Measurements from ENCODE around the gene ANAPC15. TPM values are rescaled to one million over a fixed set of nuclear protein-coding genes. Genes with fewer than 3 reads are reported as not detected.

The ANAPC15 gene
- total and polyA plus RNA-seq, 2 donors (not counting 3 experiments of a cell fraction or from before 2014, with no cell fraction given) = 67.0 to 70.5 TPM

DNA sequence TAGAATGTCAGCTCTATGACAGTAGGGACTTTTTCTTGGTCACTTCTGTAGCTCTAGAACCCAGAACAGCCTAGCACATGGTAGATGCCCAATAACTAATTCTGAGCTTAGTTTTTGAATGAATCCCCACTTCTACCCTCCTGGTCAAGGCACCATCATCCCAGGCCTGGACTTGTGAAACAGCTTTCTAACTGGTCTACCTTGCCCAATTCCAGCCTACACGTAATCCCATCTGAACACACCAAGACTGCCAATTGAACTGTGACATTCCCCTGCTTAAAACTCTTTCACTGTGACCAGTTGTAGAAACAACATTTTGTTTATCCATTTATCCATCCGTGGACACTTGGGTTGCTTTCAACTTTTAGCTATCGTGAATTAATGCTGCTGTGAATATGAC lies 16.9 kb upstream of the ANAPC15 start:
- intact Hi-C loops (cut with micrococcal nuclease) (no loop called here), dilution Hi-C loops (cut with MboI; ENCODE audit: extremely low pct_ligation_motif_present, low sequenced_read_pairs) (no loop called here)
- DNase-seq (ENCODE audit: low read depth, low spot score) (no peak), FAIRE-seq (no peak)
- no peaks in the 10 kb centered on the region for H3K4me1 ChIP-seq (ENCODE audit: control insufficient read depth, extremely low read depth, insufficient read depth, low read length)
- H3K9me1 ChIP-seq (replicated peaks; ENCODE audit: control insufficient read depth, extremely low read depth, insufficient read depth, low read length) = no peaks in the 10 kb centered on the region
- H3K4me2 ChIP-seq (ENCODE audit: insufficient read depth, low read length) = no peak overlapping the region
- H4K20me1 ChIP-seq (replicated peaks; ENCODE audit: control insufficient read depth, extremely low read depth, insufficient read depth, low read length) = no peaks in the 10 kb centered on the region
- H3K27me3 ChIP-seq (ENCODE audit: control insufficient read depth in 2 of 2, insufficient read depth in 2 of 2, low read length in 2 of 2) = peaks cover 5 to 8% of the 10 kb centered on the region in 2 experiments
- CTCF ChIA-PET = interaction anchor here (1.0 to 1.4 kb wide), 2 partner anchors 15 to 104 kb away, joined by 4 read pairs; no protein-coding TSS in a partner anchor
- H2AFZ ChIP-seq (ENCODE audit: low read depth, low read length) = no peak overlapping the region
- no peaks in the 10 kb centered on the region for H3K36me3 ChIP-seq (ENCODE audit: control insufficient read depth in 2 of 2, extremely low read depth in 1 of 2, insufficient read depth in 2 of 2, low read length in 2 of 2)
- no peak overlapping the region for H3K9ac ChIP-seq (replicated peaks; ENCODE audit: extremely low read depth, insufficient read depth, low read length)
- POLR2A ChIA-PET = no interaction called here
- no TSS peak for BruUV-seq (replicated peaks)
- no peaks in the 10 kb centered on the region for H3K9me3 ChIP-seq (replicated peaks; ENCODE audit: control insufficient read depth, insufficient read depth, low read length)
- H3K4me3 ChIP-seq (replicated peaks in 1 of 3; ENCODE audit: insufficient read depth in 1 of 3, low read depth in 1 of 3, low read length in 3 of 3) = no peak overlapping the region
- H3K79me2 ChIP-seq (ENCODE audit: control insufficient read depth, insufficient read depth, low read length) = no peaks in the 10 kb centered on the region
- TF ChIP-seq JUN (IDR thresholded peaks at IDR 0.05; ENCODE audit: borderline replicate concordance, insufficient read depth, insufficient read length, low read depth) (no peak), POLR2A (IDR thresholded peaks at IDR 0.05; ENCODE audit: low read depth, low read length) (no peak), EZH2 (IDR thresholded peaks at IDR 0.05; ENCODE audit: borderline replicate concordance, low read depth, low read length, severe bottlenecking) (no peak), FOS (IDR thresholded peaks at IDR 0.05; ENCODE audit: borderline replicate concordance, insufficient read depth, low read length) (no peak), MYC (IDR thresholded peaks at IDR 0.05; ENCODE audit: low read depth, low read length) (no peak), GATA2 (IDR thresholded peaks at IDR 0.05; ENCODE audit: insufficient read depth, insufficient read length, low read depth, low read length) (no peak), POLR2AphosphoS5 (IDR thresholded peaks at IDR 0.05; ENCODE audit: insufficient read depth, low read depth, low read length) (no peak)
- TF ChIP-seq, protein P1, sequence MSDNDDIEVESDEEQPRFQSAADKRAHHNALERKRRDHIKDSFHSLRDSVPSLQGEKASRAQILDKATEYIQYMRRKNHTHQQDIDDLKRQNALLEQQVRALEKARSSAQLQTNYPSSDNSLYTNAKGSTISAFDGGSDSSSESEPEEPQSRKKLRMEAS (IDR thresholded peaks at IDR 0.05; ENCODE audit: insufficient read depth, insufficient read length) = no peak
- TF ChIP-seq, protein P2, sequence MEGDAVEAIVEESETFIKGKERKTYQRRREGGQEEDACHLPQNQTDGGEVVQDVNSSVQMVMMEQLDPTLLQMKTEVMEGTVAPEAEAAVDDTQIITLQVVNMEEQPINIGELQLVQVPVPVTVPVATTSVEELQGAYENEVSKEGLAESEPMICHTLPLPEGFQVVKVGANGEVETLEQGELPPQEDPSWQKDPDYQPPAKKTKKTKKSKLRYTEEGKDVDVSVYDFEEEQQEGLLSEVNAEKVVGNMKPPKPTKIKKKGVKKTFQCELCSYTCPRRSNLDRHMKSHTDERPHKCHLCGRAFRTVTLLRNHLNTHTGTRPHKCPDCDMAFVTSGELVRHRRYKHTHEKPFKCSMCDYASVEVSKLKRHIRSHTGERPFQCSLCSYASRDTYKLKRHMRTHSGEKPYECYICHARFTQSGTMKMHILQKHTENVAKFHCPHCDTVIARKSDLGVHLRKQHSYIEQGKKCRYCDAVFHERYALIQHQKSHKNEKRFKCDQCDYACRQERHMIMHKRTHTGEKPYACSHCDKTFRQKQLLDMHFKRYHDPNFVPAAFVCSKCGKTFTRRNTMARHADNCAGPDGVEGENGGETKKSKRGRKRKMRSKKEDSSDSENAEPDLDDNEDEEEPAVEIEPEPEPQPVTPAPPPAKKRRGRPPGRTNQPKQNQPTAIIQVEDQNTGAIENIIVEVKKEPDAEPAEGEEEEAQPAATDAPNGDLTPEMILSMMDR (IDR thresholded peaks at IDR 0.05; ENCODE audit: extremely low read depth in 1 of 2, insufficient read depth in 1 of 2, low read depth in 1 of 2, low read length in 2 of 2) = no peak
- H3K27ac ChIP-seq (ENCODE audit: insufficient read depth, low read depth, low read length) = no peak overlapping the region

All from endothelial cell of umbilical vein (primary cell).